Kidney (tissue), 14 donors: ENCODE results near the gene TMEM266. TPM values are rescaled to one million over a fixed set of nuclear protein-coding genes. Genes with fewer than 3 reads are reported as not detected.

Experiments used
- DNase-seq, 5 donors: peaks; one replicate each; pipeline ENCODE4 v3.0.0-alpha.2; 2013 to 2020
- FAIRE-seq: peaks from 2 replicates; lab custom pipeline; 2012; peaks lifted over from hg19 to GRCh38; lab: Jason Lieb, UNC
- H3K27ac ChIP-seq, 2 donors: one replicate each; pipeline ENCODE4 v1.7.0; 2013; ENCODE audit warnings: low read depth in 2 of 2, low read length in 2 of 2, inconsistent platforms in 1 of 2
- H3K27me3 ChIP-seq: one replicate; pipeline ENCODE4 v1.7.1; 2013; ENCODE audit warnings: low read length, inconsistent platforms; ENCODE audit not compliant: control insufficient read depth, insufficient read depth
- H3K36me3 ChIP-seq, 3 donors: one replicate each; pipeline versions ENCODE4 v1.7.0 to v1.7.1; 2013; ENCODE audit warnings: low read length in 3 of 3, control low read depth in 1 of 3, inconsistent platforms in 1 of 3; ENCODE audit not compliant: insufficient read depth in 3 of 3, control insufficient read depth in 2 of 3
- H3K4me1 ChIP-seq, 3 donors: one replicate each; pipeline versions ENCODE4 v1.7.0 to v1.7.1; 2013; ENCODE audit warnings: low read length in 3 of 3, inconsistent platforms in 1 of 3, low read depth in 1 of 3; ENCODE audit not compliant: control insufficient read depth in 2 of 3, insufficient read depth in 2 of 3
- H3K4me3 ChIP-seq, 3 donors: one replicate each; pipeline versions ENCODE4 v1.7.0 to v1.8.1; 2013; ENCODE audit warnings: low read length in 3 of 3, control low read depth in 1 of 3, inconsistent platforms in 1 of 3
- H3K9ac ChIP-seq, 3 donors: one replicate each; pipeline versions ENCODE4 v1.7.0 to v1.7.1; 2013; ENCODE audit warnings: low read length in 3 of 3, control low read depth in 1 of 3, inconsistent platforms in 1 of 3
- H3K9me3 ChIP-seq, 3 donors: one replicate each; pipeline versions ENCODE4 v1.7.0 to v1.7.1; 2013; ENCODE audit warnings: low read length in 3 of 3, control low read depth in 1 of 3, inconsistent platforms in 1 of 3; ENCODE audit not compliant: control insufficient read depth in 2 of 3, insufficient read depth in 1 of 3
- CTCF ChIP-seq: IDR thresholded peaks from 3 replicates; pipeline ENCODE4 v1.5.1; 2012; ENCODE audit warnings: mild to moderate bottlenecking, moderate library complexity, borderline replicate concordance; ENCODE audit not compliant: insufficient read depth; ENCODE audit errors: extremely low read depth
- intact Hi-C: fragments of 100-400 bp; cut with DNase I; formaldehyde crosslinking; loops from one replicate; pipeline ENCODE4 v1.11.1; 2022
- polyA plus RNA-seq: library from polyadenylated mRNA; stranded (reverse); fragments of 350-450 nt; fragmentation: Illumina TruSeq; extraction: RNeasy Lipid Tissue Mini Kit (QIAGEN cat#74804); gene quantifications from one replicate; pipeline ENCODE4 v1.2.3, GENCODE V29; 2014; ENCODE audit warnings: low read depth, low replicate concordance; ENCODE audit not compliant: insufficient read depth
- total RNA-seq: library from RNA; stranded (reverse); fragmentation: NEBNext Ultra II Directional; extraction: Animal tissue kit (Norgen Biotek cat#: 25700); gene quantifications from one replicate; pipeline ENCODE4 v1.2.1, GENCODE V29; 2021
- donor health status: control.
- donor health status: control.
- donor health status: control.
- donor health status: control.
- donor health status: control.
- donor health status: DM: yes; HTN: yes; CAD: no.
- donor health status: Normal renal cell carcinoma (clear cell type).

TMEM266 gene
- total and polyA plus RNA-seq, 2 donors from 2014 or later: 0.72 to 3.1 TPM

GRCh38 chr15:76169911-76170800 is 110.4 kb downstream of the TMEM266 start:
- no peak for DNase-seq
- Histone ChIP-seq H3K27ac (no peak overlapping the region), H3K4me3 (no peak overlapping the region), H3K9ac (no peak overlapping the region), H3K27me3 (no peaks in the 10 kb centered on the region), H3K36me3 (no peaks in the 10 kb centered on the region), H3K4me1 (no peaks in the 10 kb centered on the region), H3K9me3 (no peaks in the 10 kb centered on the region)
- no peak for TF ChIP-seq CTCF
- FAIRE-seq: no peak
- intact Hi-C loops: no loop called here

- DNase-seq (peak in 1 of 5 donors; percentile 45), FAIRE-seq (no peak)
- Histone ChIP-seq H3K36me3 (no peaks in the 10 kb centered on the region), H3K9ac (no peak overlapping the region), H3K4me1 (no peaks in the 10 kb centered on the region), H3K27ac (no peak overlapping the region), H3K4me3 (no peak overlapping the region), H3K27me3 (no peaks in the 10 kb centered on the region), H3K9me3 (no peaks in the 10 kb centered on the region)
- no peak for TF ChIP-seq CTCF
- intact Hi-C loops: no loop called here
These were observed 113.0 kb downstream of the TMEM266 start for GRCh38 chr15:76172782-76173181.

- Histone ChIP-seq H3K27me3 (no peaks in the 10 kb centered on the region), H3K27ac (no peak overlapping the region), H3K9me3 (no peaks in the 10 kb centered on the region), H3K4me3 (no peak overlapping the region), H3K4me1 (no peaks in the 10 kb centered on the region), H3K9ac (no peak overlapping the region), H3K36me3 (no peaks in the 10 kb centered on the region)
- no peak for TF ChIP-seq CTCF
- intact Hi-C loops: no loop called here
- DNase-seq (no peak), FAIRE-seq (no peak)
These were observed 113.6 kb downstream of the TMEM266 start for GRCh38 chr15:76173317-76173834.
